HG03025 (cell line): ENCODE measurements around the gene MED19.
A peak's percentile ranks its signal among the peaks of the same experiment; 100 is the strongest.
"Not testable (repeated sequence)": the region's sequence is repeated elsewhere in the genome, so short reads cannot be mapped to it uniquely, and the experiment has no call there.

Experiments used
- ATAC-seq: cut with Tn5 transposase; IDR thresholded peaks from one replicate; pipeline ENCODE4 v1.9.1; 2021; ENCODE audit warnings: mild to moderate bottlenecking, moderate library complexity; ENCODE audit not compliant: unreplicated experiment, low FRiP score

The MED19 gene

DNA sequence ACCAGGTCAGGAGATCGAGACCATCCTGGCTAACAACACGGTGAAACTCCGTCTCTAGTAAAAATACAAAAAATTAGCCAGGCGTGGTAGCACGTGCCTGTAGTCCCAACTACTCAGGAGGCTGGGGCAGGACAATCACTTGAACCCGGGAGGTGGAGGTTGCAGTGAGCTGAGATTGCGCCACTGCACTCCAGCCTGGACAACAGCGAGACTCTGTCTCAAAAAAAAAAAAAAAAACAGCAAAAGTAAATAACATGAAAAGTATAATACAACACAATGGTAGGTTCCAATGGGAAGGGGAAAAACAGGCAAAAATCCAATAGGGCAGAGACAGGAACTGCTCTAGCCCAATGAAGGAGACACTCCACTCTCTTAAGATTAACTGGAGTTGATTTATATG, 6.6 kb downstream of the MED19 start:
- not testable (repeated sequence) for ATAC-seq

DNA sequence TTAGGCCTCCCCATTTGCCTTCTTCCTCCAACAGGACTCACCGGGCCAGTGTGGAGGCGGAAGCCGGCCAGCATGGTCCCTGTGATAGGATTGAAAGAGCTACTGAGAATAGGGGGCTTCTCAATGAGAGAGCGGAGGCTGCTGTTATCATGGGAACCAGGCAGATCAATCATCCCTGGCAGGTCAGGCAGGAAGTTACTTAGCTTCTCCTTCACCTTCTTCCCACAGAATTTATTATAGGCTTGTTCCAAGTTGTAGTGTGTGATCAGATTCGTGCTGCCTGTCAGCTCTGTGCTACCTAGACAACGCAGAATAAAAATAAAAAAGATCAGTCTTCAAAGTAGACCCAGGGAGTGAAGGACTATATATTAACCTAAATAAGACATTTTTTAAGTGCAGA, 7.1 kb downstream of the MED19 start:
- ATAC-seq, result no peak

DNA sequence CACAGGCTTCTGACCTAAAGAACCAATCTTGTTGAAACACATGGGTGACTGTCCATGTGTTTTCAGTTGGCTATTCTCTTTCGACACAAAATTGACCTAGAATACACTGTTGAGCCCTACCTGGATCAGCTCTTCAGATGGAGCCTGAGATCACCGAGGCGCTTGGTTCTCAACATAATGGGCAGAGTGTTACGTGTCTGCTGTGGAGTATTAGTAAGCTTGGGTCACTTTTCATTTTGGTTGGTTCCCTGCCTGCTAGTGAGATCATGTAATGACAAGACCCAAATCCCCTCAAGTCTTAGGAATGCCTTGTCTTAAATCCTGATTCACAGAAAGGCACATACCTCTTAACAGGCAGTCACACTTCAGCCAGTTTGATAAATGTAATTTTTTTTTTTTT, 8.7 kb downstream of the MED19 start:
- no peak for ATAC-seq

DNA sequence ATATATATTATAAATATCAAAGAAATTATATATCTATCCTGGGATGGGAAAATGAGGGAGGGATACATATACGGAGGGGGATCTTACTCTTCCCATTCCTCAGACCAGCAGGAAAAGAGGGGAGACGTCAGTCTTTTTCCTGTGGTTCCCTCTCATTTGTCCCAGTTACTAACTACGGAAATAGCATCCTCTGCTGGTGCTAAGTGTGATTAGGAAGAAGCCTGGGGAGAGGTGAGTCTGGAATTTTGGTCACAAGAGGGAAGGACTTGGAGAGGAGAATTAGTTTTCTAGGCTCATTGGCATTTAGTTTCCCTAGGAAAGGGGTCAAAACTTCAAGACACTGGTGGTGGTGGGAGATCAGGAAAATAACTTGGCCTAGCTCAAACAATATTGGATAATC, 11.6 kb downstream of the MED19 start:
- no peak for ATAC-seq

DNA sequence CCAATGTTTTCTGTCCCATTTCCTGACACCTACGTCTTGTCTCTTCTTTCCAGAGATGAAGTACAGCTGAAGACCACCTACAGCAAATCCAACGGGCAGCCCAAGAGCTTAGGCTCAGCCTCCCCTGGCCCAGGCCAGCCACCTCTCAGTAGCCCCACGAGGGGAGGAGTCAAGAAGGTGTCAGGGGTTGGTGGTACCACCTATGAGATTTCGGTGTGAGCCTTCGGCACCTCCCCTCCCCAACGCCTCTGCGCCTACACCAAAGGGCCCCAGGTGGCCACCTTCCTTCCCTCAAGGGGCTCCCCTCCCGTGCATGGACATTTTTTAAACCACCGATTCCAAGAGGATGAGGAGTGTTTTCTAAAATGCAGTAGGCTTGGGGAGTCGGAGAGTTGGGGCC, 12.2 kb downstream of the MED19 start:
- no peak for ATAC-seq

DNA sequence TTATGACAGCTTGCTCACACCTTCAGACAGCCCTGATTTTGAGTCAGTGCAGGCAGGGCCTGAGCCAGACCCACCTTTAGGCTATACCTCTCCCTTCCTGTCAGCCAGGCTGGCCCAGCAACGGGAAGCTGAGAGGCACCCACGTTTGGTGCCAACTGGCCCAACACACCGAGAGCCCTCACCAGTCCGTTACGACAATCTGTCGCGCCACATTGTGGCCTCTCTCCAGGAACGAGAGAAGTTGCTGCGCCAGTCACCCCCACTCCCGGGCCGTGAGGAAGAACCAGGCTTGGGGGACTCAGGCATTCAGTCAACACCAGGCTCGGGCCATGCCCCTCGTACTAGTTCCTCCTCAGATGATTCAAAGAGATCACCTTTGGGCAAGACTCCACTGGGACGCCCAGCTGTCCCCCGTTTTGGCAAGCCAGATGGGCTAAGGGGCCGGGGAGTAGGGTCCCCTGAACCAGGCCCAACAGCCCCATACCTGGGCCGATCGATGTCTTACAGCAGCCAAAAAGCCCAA, 13.1 kb downstream of the MED19 start:
- no peak for ATAC-seq

DNA sequence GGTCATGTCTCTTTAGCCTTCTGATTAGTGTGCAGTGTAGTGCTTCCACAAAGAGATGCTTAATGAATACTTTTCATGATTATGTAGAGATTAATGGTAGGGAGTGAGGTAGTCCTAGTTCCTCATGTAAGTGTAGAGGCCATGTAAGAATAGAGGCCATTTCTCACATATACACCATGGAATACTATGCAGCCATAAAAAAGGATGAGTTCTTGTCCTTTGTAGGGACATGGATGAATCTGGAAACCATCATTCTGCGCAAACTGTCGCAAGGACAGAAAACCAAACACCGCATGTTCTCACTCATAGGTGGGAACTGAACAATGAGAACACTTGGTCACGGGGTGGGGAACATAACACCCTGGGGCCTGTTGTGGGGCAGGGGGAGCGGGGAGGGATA, 21.5 kb downstream of the MED19 start:
- ATAC-seq, result not testable (repeated sequence)

DNA sequence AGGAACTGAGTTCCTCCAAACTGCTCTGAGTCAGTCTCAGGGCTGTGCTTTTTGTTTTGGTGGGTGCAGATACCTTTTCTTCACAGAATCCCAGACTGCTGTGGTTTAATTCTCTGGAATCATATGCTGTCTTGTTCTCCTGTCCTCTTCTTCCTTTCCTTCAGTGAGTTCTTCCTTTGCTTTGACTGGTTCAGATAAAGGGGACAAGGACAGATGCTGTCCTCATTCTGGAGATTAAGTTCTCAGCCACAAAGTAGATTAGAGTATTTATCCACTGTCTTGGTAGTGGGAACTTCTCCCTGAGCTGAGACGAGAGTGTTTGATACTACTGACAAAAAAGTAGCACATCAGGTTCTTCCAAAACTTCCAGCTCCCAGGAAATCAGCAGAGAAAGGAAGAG, 30.8 kb downstream of the MED19 start:
- ATAC-seq, result no peak

DNA sequence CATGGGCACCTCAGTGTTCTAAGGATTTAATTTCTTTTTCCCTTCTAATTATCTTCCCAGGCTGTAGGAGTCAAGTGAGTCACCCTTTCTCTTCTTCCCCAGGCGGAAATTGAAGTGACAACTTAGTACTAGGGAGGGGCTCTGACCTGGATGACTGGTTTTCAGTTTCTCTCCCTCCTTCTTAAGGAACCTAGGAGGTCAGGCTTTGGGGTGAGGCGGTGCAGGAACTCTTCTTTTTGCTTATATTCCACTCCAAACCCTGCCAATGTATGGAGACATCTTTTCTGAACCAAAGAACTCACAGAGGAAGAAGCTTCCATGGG, 31.5 kb downstream of the MED19 start:
- no peak for ATAC-seq

DNA sequence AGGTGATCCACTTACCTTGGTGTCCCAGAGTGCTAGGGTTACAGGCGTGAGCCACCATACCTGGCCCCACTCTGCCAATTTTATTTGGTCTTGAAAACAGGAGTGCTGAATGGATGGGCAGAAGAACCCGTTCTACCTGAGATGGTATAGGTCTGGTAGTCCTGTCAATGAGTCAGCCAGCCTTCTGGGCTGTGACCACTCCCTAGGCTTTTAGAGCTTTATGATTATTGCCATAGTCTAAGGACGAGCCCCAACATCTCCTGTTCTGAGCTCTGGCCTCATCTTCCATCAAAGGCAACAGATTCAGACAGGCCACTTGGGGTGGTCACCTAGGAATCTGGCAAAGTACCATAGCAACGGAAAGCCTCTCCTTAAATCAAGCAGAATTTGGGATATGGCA, 32.6 kb downstream of the MED19 start:
- ATAC-seq, result no peak

DNA sequence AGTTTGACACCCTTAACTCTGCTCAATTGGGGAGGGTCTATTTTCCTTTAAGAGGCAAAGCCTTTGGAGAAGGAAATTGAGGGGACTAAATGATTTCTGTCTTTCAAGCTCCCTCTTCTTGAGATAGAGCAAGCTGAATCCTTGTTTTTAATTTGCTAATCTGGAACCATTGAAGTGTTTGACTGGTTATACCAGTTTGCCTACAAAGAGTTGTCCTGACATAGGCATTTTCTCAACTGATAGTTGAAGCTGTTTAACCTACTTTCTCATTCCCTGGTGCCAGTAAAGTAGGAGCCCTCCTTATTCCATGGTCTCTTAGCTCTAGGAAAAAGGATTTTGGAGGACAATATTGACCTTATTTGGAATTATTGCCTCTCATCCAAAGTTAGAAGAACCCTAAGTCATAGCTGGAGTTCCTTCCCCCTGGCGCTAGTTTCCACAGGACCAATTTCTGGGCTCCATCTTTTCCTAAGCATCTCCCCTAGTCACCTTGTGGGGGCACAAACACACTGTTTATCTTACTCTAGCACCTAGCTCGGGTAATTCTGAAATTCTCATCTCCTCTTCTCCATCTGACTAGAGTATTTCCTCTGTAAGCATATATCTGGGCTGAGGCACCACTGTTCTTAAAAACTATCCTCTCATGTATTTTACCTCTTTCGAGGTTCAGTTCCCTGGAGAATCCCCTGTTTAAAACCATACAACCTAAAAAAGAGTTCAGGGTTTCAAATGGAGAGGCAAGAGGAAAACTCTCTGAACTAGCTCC, 36.7 kb downstream of the MED19 start:
- ATAC-seq, result no peak

DNA sequence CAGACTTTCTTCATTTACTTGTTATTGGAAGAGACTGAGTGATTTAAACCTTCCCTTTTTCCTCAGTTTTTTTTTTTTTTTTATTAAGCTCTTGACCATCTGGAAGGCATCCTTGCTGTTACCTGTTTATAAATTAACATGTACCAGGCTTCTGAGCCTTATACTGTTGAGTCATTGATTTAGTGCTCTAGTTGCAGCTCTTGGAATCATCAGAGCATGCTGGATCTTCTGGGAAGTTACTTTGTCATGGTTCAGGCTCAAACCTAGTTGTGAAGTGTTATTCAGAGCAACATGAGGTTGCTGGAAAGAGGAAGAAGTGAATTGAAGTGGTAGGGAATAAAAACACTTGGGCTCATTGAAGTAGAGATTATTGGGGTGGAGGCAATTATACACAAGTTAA, 37.8 kb downstream of the MED19 start:
- no peak for ATAC-seq

DNA sequence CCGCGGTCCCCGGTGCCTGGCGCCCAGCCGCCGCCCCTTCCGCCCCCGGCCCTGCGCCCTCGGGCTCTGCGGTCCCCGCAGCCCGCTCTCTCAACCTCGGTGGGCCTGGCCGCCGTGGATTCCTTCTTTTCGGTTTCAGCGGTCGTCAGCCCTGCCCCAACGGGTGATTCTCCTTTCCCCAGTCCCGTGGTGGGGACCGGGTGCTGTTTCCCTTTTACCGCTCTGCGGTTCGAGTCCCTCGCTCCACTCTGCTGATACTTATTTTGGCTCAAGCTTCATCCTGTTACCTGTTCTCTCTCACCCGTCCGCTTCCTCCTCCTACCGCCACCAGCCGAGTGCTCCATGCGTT, 43.6 kb downstream of the MED19 start:
- ATAC-seq, result peak; percentile 9

DNA sequence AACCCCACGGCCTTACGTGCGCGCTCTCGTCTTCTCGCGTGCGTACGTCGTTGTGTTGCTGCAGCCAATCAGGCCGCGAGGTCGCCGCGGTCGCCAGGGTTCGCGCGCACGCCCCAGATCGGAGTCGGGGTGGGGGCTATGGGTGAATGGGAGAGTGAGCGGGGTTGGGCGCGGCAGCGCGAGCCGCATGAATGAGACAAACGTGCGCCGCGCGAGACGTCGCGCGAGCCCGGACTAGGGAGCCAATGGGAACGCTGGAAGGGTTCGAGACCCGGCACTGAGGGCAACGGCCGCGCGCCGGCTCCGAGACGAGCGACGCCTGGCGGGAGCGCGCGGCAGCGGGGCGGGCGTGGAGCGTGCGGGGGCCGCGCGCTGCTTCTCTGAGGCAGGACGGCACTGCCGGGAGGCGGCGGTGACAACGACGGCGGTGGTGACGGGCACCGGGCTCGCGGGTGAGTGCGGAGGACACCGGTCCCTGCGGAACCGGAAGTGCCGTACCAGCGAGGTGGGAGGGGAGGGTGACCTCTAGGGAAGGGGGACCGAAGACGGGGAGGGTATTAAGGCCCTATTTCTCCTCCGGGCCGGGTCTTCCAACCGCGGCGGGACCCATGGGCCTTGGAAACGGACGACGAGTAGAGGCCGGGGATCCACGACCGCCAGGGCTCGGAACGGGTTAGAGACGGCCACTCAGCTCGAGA, 44.1 kb downstream of the MED19 start, which contains the start of gene ZDHHC5:
TSS of gene ZDHHC5 (plus strand) at position 379 of the 698 bp plus-strand sequence. CDS start 4,977 bp downstream, outside the sequence.
- peak; percentile 80 for ATAC-seq

DNA sequence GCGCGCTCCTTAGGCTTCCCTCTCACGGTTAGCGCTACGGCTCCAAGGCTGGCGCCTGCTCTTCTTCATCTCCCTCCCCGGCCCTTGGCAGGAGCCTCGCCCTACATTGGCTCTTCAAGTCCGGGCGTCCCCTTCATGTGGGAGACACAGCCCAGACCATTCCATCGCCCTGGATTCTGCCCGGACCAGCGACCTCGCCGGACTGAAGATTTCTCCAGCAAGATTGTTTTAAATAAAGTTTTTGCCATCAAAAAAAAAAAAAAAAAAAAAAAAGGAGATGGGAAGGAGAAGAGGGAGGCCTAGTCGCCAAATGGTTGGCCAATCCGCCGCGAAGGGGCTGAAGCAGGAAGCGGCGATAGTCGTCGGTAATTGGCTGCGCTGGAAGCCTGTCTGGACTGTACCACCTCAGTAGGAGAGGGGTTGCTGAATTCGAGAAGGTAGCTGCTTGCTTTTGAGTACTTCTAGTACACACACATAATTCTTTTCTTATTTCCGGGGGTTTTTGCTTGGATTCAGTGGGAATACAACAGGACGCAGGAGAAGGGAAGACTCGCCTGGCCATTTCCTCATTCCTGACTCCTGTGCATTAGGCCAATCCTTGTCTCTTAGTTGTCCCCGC, 44.8 kb downstream of the MED19 start:
- ATAC-seq, result peak; percentile 61

DNA sequence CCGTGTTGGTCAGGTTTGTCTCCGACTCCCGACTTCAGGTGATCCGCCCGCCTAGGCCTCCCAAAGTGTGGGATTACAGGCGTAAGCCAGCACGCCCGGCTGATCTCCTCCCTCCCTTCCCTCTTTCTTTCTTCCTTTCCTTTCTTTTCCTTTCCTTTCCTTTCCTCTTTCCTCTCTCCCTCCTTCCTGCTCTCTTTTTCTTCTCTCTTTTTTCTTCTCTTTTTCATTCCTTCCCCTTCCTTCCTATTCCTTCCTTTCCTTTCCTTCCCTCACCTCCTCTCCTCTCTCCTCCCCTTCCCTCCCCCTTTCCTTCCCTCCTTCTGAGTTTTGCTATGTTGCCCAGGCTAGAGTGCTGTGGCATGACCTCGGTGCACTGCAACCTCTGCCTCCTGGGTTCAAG, 48.0 kb downstream of the MED19 start:
- no peak for ATAC-seq

DNA sequence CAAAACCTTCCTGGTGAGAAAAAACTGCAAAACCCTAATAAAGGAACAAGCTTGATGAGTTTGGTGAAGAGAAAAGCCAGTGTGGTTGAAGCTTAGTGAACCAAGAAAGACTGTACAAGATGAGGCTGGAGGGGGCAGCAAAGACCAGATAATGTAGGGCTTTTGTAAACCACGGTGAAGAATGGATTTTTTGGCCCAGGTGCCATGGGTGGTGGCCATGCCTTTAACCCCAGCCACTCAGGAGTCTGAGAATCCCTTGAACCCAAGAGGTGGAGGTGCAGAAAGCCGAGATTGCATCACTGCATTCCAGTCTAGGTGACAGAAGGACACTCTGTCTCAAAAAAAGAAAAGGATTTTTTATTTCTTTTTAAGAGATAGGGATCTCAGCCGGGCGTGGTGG, 49.1 kb downstream of the MED19 start:
- no peak for ATAC-seq

DNA sequence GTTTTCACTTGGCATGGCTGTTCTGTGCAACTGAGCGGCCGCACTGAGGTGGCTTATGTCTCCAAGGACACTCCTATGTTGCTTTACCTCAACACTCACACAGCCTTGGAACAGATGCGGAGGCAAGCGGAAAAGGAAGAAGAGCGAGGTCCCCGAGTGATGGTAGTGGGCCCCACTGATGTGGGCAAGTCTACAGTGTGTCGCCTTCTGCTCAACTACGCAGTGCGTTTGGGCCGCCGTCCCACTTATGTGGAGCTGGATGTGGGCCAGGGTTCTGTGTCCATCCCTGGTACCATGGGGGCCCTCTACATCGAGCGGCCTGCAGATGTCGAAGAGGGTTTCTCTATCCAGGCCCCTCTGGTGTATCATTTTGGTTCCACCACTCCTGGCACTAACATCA, 52.3 kb downstream of the MED19 start:
- ATAC-seq, result no peak

DNA sequence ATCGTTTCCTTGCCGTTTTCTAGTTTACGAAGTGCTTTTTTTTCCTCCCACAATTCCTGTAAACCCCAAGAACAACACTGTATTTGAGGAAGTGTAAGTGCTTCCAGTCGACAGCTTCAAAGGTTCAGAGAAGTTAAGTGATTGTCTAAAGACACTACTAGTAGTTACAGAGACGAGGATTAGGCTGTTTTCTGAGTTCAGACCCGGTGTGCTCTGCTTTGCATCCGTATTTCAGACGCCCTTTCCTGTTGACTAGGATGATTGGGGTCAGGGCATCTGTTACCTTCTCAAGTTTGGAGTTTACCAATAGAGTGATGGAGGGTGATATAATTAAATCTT, 54.0 kb downstream of the MED19 start:
- no peak for ATAC-seq

DNA sequence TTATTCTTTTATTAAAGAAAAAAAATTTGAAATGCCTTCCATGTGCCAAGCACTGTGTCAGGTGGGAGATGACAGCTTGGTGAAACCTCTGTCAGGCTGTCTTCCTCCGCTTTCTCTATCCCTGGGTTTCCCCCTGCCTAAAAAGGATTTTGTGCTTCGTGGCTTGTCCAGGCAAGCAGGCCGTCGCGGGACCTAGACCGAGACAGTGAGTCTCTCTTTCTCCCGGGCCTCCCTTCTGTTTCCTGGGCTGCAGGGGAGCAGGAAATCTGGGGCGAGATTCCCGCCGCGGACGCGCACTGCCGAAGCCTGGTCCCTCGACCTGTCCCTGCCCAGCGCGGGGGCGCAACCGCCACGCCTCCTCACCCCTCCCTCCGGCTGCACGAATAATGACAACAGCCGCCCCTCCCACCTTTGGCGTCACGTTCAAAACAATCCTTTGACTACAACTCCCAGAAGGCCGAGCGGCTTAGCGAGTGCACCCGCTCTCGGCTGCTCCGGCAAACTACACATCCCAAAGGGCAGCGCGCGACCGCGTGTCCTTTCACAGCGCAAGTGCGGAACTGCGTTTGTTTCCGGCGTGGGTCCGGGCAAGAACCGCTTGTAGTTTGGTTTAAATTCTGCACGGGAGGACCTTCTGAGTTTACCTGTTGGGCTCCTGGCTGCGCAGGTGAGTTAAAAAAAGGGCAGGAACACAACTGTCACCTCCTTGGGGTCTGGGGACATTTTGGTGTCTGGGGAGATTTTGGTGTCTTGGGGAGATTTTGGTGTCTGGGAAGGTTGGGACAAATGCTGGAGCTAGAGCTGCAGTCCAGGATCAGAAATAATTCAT, 54.6 kb downstream of the MED19 start, which contains the start of gene CLP1:
TSS of gene CLP1 (plus strand) at position 569 of the 829 bp plus-strand sequence. CDS start 1,715 bp downstream, outside the sequence.
- peak; percentile 99 for ATAC-seq

DNA sequence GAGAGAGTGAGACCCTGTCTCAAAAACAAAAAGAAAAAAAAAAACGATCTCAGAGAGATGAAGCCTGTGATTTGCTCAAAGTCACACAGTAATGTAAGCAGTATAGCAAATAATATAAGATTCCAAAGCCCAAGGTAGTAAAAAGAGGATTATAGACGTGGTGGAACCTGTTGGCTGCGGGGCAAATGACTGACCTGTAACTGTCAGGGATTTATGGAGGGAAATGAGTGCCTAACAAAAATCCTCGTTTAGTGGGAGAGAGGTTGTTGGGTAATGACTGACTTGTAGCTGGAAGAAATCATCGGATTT, 55.2 kb downstream of the MED19 start:
- ATAC-seq, result no peak
